Inflammatory macrophage treated with lipopolysaccharide for 1 hour (primary cell): ENCODE measurements around the gene PRKN.

Experiments
- DNase-seq, 2 donors: peaks; one replicate each; pipeline ENCODE4 v3.0.0-alpha.2; 2020 to 2022

PRKN gene

GRCh38 chr6:161389756-161390155, 1337.8 kb downstream of the PRKN start:
- DNase-seq: no peak

GRCh38 chr6:161383951-161384350, 1343.6 kb downstream of the PRKN start:
- no peak for DNase-seq

GRCh38 chr6:161379834-161380582, 1347.6 kb downstream of the PRKN start:
- no peak for DNase-seq

GRCh38 chr6:161378115-161378514, 1349.5 kb downstream of the PRKN start:
- DNase-seq: no peak

GRCh38 chr6:161377116-161377515, 1350.5 kb downstream of the PRKN start:
- no peak for DNase-seq

- no peak for DNase-seq
Observed at GRCh38 chr6:161376367-161376766, 1351.2 kb downstream of the PRKN start.

- peak; percentile 64 to 70 for DNase-seq
Observed at GRCh38 chr6:161374971-161375873, 1352.3 kb downstream of the PRKN start.

GRCh38 chr6:161373905-161374451, 1353.6 kb downstream of the PRKN start:
- DNase-seq: peak; percentile 45 to 96

GRCh38 chr6:161372422-161372793, 1355.2 kb downstream of the PRKN start:
- no peak for DNase-seq

- peak; percentile 50 to 64 for DNase-seq
Observed at GRCh38 chr6:161370880-161371279, 1356.7 kb downstream of the PRKN start.

GRCh38 chr6:161369339-161369738, 1358.2 kb downstream of the PRKN start:
- peak; percentile 95 for DNase-seq

GRCh38 chr6:161368514-161368913, 1359.1 kb downstream of the PRKN start:
- no peak for DNase-seq

GRCh38 chr6:161367472-161367871, 1360.1 kb downstream of the PRKN start:
- no peak for DNase-seq

- peak; percentile 37 to 53 for DNase-seq
Observed at GRCh38 chr6:161366301-161366923, 1361.2 kb downstream of the PRKN start.

- no peak for DNase-seq
Observed at GRCh38 chr6:161365633-161366032, 1361.9 kb downstream of the PRKN start.

- no peak for DNase-seq
Observed at GRCh38 chr6:161363286-161363685, 1364.3 kb downstream of the PRKN start.

GRCh38 chr6:161362266-161362665, 1365.3 kb downstream of the PRKN start:
- DNase-seq: no peak

- DNase-seq: no peak
Observed at GRCh38 chr6:161361529-161361928, 1366.0 kb downstream of the PRKN start.

GRCh38 chr6:161360520-161360919, 1367.0 kb downstream of the PRKN start:
- DNase-seq: peak in 1 of 2 donors; percentile 40

GRCh38 chr6:161359618-161359945, 1368.0 kb downstream of the PRKN start:
- DNase-seq: peak in 1 of 2 donors; percentile 84

GRCh38 chr6:161356167-161356854, 1371.3 kb downstream of the PRKN start:
- no peak for DNase-seq

GRCh38 chr6:161355696-161356095, 1371.9 kb downstream of the PRKN start:
- DNase-seq: peak; percentile 70 to 75

- no peak for DNase-seq
Observed at GRCh38 chr6:161354956-161355355, 1372.6 kb downstream of the PRKN start.
